HUES64 (cell line): ENCODE measurements around the gene UBE2G2. TPM values are rescaled to one million over a fixed set of nuclear protein-coding genes. Genes with fewer than 3 reads are reported as not detected.

ENCODE experiments used
- H3K27ac ChIP-seq: 2 replicates; pipeline ENCODE4 v1.7.0; 2013; ENCODE audit warnings: low read depth, low read length, inconsistent platforms
- H3K27me3 ChIP-seq: 2 replicates; pipeline ENCODE4 v1.6.1; 2013; ENCODE audit warnings: mild to moderate bottlenecking, low read length; ENCODE audit not compliant: insufficient read depth
- H3K36me3 ChIP-seq: 2 replicates; pipeline ENCODE4 v1.6.1; 2013; ENCODE audit warnings: mild to moderate bottlenecking, low read length; ENCODE audit not compliant: insufficient read depth
- H3K4me1 ChIP-seq: 2 replicates; pipeline ENCODE4 v1.6.1; 2013; ENCODE audit warnings: mild to moderate bottlenecking, low read length, moderate library complexity; ENCODE audit not compliant: insufficient read depth
- H3K4me3 ChIP-seq: 2 replicates; pipeline ENCODE4 v1.5.1; 2013; ENCODE audit warnings: mild to moderate bottlenecking, low read length, moderate library complexity
- H3K9ac ChIP-seq: 2 replicates; pipeline ENCODE4 v1.6.1; 2013; ENCODE audit warnings: mild to moderate bottlenecking, low read depth, low read length
- H3K9me3 ChIP-seq: 2 replicates; pipeline ENCODE4 v1.6.1; 2013; ENCODE audit warnings: low read depth, low read length; ENCODE audit not compliant: insufficient read depth
- WGBS: fragments of 150-250, 120-280 bp; methylation state at CpG from one replicate; pipeline ENCODE4 v1.1.7; 2013; ENCODE audit warnings: missing lambda C conversion rate; 5-methylcytosine and 5-hydroxymethylcytosine counted together
- polyA plus RNA-seq, 2 experiments: library from polyadenylated mRNA; stranded (reverse); fragments of 50-300 nt; gene quantifications; one replicate each; pipeline ENCODE4 v1.2.3, GENCODE V29; 2013

The UBE2G2 gene, protein sequence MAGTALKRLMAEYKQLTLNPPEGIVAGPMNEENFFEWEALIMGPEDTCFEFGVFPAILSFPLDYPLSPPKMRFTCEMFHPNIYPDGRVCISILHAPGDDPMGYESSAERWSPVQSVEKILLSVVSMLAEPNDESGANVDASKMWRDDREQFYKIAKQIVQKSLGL
- 55.1 TPM for polyA plus RNA-seq (2013, experiment 1 of 2)
- 53.4 TPM for polyA plus RNA-seq (2013, experiment 2 of 2)

- under 1% methylated on average over 97 of the region's 97 CpGs for WGBS
- H3K9ac ChIP-seq = peak within 1 kb of the TSS; percentile 91
- H3K9me3 ChIP-seq = no peaks in the 10 kb centered on the region
- peaks cover 18% of the 10 kb centered on the region; the same call in 1 of the 2 replicates for H3K4me1 ChIP-seq
- peak within 1 kb of the TSS; percentile 96 for H3K4me3 ChIP-seq
- no peaks in the 10 kb centered on the region for H3K27me3 ChIP-seq
- peak within 1 kb of the TSS; percentile 87 for H3K27ac ChIP-seq
- peaks cover 69% of the 10 kb centered on the region for H3K36me3 ChIP-seq
Observed at GRCh38 chr21:44801468-44802395, at the start of gene UBE2G2. UBE2G2 (minus strand) TSS chr21:44801820; CDS start chr21:44801748, 72 bp downstream.

DNA sequence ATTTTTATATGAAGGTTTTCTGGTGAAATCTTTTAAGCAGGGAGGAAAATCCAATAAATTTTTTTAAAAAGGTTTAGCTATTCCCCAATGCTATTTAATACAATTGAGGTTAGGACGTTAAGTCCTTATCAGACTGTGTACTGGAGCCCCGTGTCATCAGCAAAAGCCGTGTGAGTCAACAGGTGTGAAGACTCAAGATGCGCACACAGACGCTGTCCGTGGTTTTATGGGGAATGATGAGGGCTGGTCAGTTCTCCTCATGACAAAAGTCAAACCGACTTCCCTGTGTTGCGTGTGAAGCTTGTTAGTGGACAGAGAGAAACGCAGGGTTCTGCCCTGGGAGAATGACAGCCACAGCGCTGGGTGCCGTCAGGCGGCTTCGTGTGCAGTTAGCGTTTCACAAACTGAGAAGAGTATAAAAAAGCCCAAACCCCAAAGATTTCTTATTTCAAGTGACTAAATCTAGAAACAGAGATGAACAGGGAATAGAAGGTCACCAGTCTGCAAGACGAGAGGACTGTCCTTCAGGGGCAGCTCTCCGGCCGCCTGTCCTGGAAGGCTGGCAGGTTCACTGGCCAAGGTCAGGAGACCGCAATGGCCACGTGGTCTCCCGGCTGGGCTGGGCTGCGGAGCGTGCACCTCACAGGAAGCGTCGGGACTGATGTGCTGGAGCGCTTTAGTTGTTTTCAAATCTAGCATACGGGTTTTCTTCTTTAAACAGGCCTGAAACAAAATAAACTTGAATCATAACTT lies 49.5 kb upstream of the UBE2G2 start:
- Histone ChIP-seq H3K27me3 (no peaks in the 10 kb centered on the region), H3K36me3 (peaks cover 70% of the 10 kb centered on the region)

GRCh38 chr21:44850208-44850800 lies 48.7 kb upstream of the UBE2G2 start:
- no peak overlapping the region for H3K27ac ChIP-seq
- no peaks in the 10 kb centered on the region for H3K9me3 ChIP-seq
- no peaks in the 10 kb centered on the region for H3K27me3 ChIP-seq
- H3K4me3 ChIP-seq = no peak overlapping the region
- H3K36me3 ChIP-seq = peaks cover 62% of the 10 kb centered on the region
- H3K9ac ChIP-seq = no peak overlapping the region
- WGBS = 95% methylated on average over 20 of the region's 20 CpGs
- peaks cover 6% of the 10 kb centered on the region for H3K4me1 ChIP-seq

More for the DNA sequence above, 49.5 kb upstream of the UBE2G2 start:
- no peak overlapping the region for H3K4me3 ChIP-seq
- no peak overlapping the region for H3K27ac ChIP-seq
- no peaks in the 10 kb centered on the region for H3K9me3 ChIP-seq
- no peak overlapping the region for H3K9ac ChIP-seq
- H3K4me1 ChIP-seq = peaks cover 5% of the 10 kb centered on the region
- WGBS = 96% methylated on average over 26 of the region's 26 CpGs

GRCh38 chr21:44849616-44850130 lies 48.1 kb upstream of the UBE2G2 start:
- no peaks in the 10 kb centered on the region for H3K9me3 ChIP-seq

GRCh38 chr21:44848821-44849521 lies 47.4 kb upstream of the UBE2G2 start:
- 96% methylated on average over 36 of the region's 36 CpGs for WGBS
- no peak overlapping the region for H3K27ac ChIP-seq
- H3K9ac ChIP-seq = no peak overlapping the region

More at GRCh38 chr21:44849616-44850130, 48.1 kb upstream of the UBE2G2 start:
- no peak overlapping the region for H3K27ac ChIP-seq
- 95% methylated on average over 12 of the region's 12 CpGs for WGBS
- peaks cover 56% of the 10 kb centered on the region for H3K36me3 ChIP-seq
- H3K4me3 ChIP-seq = no peak overlapping the region
- H3K4me1 ChIP-seq = peaks cover 6% of the 10 kb centered on the region
- H3K9ac ChIP-seq = no peak overlapping the region
- H3K27me3 ChIP-seq = no peaks in the 10 kb centered on the region

GRCh38 chr21:44847261-44848056 lies 45.8 kb upstream of the UBE2G2 start:
- peaks cover 6% of the 10 kb centered on the region for H3K4me1 ChIP-seq
- H3K27me3 ChIP-seq = no peaks in the 10 kb centered on the region
- H3K36me3 ChIP-seq = peaks cover 39% of the 10 kb centered on the region
- no peak overlapping the region for H3K9ac ChIP-seq
- H3K4me3 ChIP-seq = no peak overlapping the region
- 90% methylated on average over 24 of the region's 24 CpGs for WGBS
- no peaks in the 10 kb centered on the region for H3K9me3 ChIP-seq
- no peak overlapping the region for H3K27ac ChIP-seq

More at GRCh38 chr21:44848821-44849521, 47.4 kb upstream of the UBE2G2 start:
- H3K27me3 ChIP-seq = no peaks in the 10 kb centered on the region
- peaks cover 49% of the 10 kb centered on the region for H3K36me3 ChIP-seq
- peaks cover 6% of the 10 kb centered on the region for H3K4me1 ChIP-seq
- H3K9me3 ChIP-seq = no peaks in the 10 kb centered on the region
- H3K4me3 ChIP-seq = no peak overlapping the region

- WGBS = 82% methylated on average over 27 of the region's 27 CpGs
- Histone ChIP-seq H3K27me3 (no peaks in the 10 kb centered on the region), H3K27ac (no peak overlapping the region), H3K4me1 (peaks cover 6% of the 10 kb centered on the region), H3K9me3 (no peaks in the 10 kb centered on the region), H3K9ac (no peak overlapping the region), H3K4me3 (peak overlapping the region; percentile 37), H3K36me3 (peaks cover 31% of the 10 kb centered on the region)
Observed at GRCh38 chr21:44846485-44847260, 45.1 kb upstream of the UBE2G2 start.

GRCh38 chr21:44846224-44846484 lies 44.5 kb upstream of the UBE2G2 start:
- H3K27me3 ChIP-seq = no peaks in the 10 kb centered on the region
- no peak overlapping the region for H3K27ac ChIP-seq
- no peak overlapping the region for H3K9ac ChIP-seq
- peak overlapping the region; percentile 37 for H3K4me3 ChIP-seq
- no peaks in the 10 kb centered on the region for H3K9me3 ChIP-seq
- WGBS = 85% methylated on average over 1 of the region's 1 CpG
- H3K4me1 ChIP-seq = peaks cover 6% of the 10 kb centered on the region
- H3K36me3 ChIP-seq = peaks cover 26% of the 10 kb centered on the region

DNA sequence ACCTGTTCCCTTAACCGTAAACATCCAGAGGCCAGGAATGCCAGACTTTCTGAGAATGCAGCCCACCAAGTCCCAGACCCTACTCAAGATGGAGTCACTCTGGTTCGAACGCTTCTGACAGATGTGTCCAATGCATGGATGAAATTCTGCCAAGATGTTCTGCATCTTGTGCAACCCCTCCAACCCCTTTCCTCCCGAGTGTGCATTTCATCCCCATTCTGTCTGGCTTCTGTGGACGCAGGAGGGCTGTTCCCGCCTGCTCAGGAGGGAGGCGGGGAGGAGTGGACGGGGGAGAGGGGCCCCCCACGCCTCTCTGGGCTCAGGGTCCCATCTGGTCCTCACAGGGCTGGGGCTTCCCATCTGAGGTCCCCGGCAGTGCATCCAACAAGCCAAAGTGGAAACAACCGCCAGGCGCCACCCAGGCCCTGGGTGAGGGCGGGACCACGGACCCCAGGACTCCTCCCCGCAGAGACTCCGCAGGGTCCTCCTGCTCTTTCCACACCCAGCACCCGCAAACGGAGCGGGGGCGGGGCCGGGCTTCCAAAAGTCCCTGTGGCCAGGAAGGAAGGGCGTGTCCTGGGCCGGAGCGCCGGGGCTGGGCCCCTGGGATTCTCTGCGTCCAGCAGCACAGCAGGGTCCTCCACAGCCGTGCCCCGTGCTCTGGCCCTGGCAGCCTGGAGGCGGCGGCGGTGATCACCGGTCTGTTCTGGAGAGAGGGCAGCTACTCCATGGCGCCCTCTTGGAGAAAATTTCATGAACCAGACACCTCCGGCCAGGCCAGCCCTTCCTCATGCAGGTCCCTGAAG lies 44.0 kb upstream of the UBE2G2 start:
- peaks cover 21% of the 10 kb centered on the region for H3K36me3 ChIP-seq
- H3K27me3 ChIP-seq = no peaks in the 10 kb centered on the region
- no peaks in the 10 kb centered on the region for H3K9me3 ChIP-seq
- WGBS = 25% methylated on average over 34 of the region's 34 CpGs
- no peak overlapping the region for H3K9ac ChIP-seq
- H3K4me1 ChIP-seq = peaks cover 6% of the 10 kb centered on the region
- no peak overlapping the region for H3K27ac ChIP-seq
- H3K4me3 ChIP-seq = peak overlapping the region; percentile 37
